T-helper 2 cell treated with Interferon-gamma antibody and Interleukin-4, amounts not matched to agents 100 ng/mL and 5 ng/mL, for 36 hours (primary cell): ENCODE results near the gene ARL4C. TPM values are rescaled to one million over a fixed set of nuclear protein-coding genes. Genes with fewer than 3 reads are reported as not detected.

ENCODE experiments used
- intact Hi-C: fragments of 100-400 bp; cut with micrococcal nuclease; formaldehyde crosslinking; loops from one replicate; pipeline ENCODE4 v1.15.1; 2023
- total RNA-seq: library from RNA; stranded (reverse); gene quantifications from 2 replicates; pipeline ENCODE4 v1.2.3, GENCODE V29; 2022

Gene ARL4C
- total RNA-seq, 1 donor from 2014 or later: 264 TPM

- intact Hi-C loops: loop anchor here (1.0 kb wide), 3 partner anchors 211 to 524 kb away; no protein-coding TSS in a partner anchor
Measured at GRCh38 chr2:234500394-234501006, 3.6 kb upstream of the ARL4C start.

- intact Hi-C loops: loop anchor here (1.0 kb wide), 1 partner anchor 643 kb away; the partner anchor contains the start of gene HJURP
Measured at GRCh38 chr2:234497594-234498235, 834 bp upstream of the ARL4C start.

GRCh38 chr2:234496055-234496834, 636 bp downstream of the ARL4C start:
- intact Hi-C loops: no loop called here

- intact Hi-C loops: no loop called here
Measured at GRCh38 chr2:234495251-234496054, 1.4 kb downstream of the ARL4C start.

- intact Hi-C loops: loop anchor here (1.0 kb wide), 1 partner anchor 40 kb away; no protein-coding TSS in a partner anchor
Measured at GRCh38 chr2:234494361-234495250, 2.3 kb downstream of the ARL4C start.

- intact Hi-C loops: loop anchor here (1.0 kb wide), 1 partner anchor 39 kb away; no protein-coding TSS in a partner anchor
Measured at GRCh38 chr2:234493796-234494195, 3.1 kb downstream of the ARL4C start.

GRCh38 chr2:234492717-234493485, 4.0 kb downstream of the ARL4C start:
- intact Hi-C loops: no loop called here

GRCh38 chr2:234491897-234492296, 5.0 kb downstream of the ARL4C start:
- intact Hi-C loops: loop anchor here (1.0 to 2.0 kb wide), 2 partner anchors 123 to 200 kb away; no protein-coding TSS in a partner anchor

GRCh38 chr2:234491281-234491680, 5.6 kb downstream of the ARL4C start:
- intact Hi-C loops: loop anchor here (1.0 to 2.0 kb wide), 2 partner anchors 122 to 199 kb away; no protein-coding TSS in a partner anchor

GRCh38 chr2:234490271-234491091, 6.4 kb downstream of the ARL4C start:
- intact Hi-C loops: loop anchor here (1.0 to 2.0 kb wide), 2 partner anchors 122 to 198 kb away; no protein-coding TSS in a partner anchor

- intact Hi-C loops: loop anchor here (1.0 kb wide), 4 partner anchors 25 to 63 kb away; no protein-coding TSS in a partner anchor
Measured at GRCh38 chr2:234488913-234489451, 7.9 kb downstream of the ARL4C start.

GRCh38 chr2:234488486-234488885, 8.4 kb downstream of the ARL4C start:
- intact Hi-C loops: no loop called here

GRCh38 chr2:234487356-234487755, 9.5 kb downstream of the ARL4C start:
- intact Hi-C loops: no loop called here

GRCh38 chr2:234483568-234484251, 13.2 kb downstream of the ARL4C start:
- intact Hi-C loops: loop anchor here (1.0 kb wide), 5 partner anchors 19 to 191 kb away; no protein-coding TSS in a partner anchor

GRCh38 chr2:234481301-234481700, 15.6 kb downstream of the ARL4C start:
- intact Hi-C loops: no loop called here

- intact Hi-C loops: no loop called here
Measured at GRCh38 chr2:234480337-234480736, 16.5 kb downstream of the ARL4C start.

- intact Hi-C loops: no loop called here
Measured at GRCh38 chr2:234479465-234479864, 17.4 kb downstream of the ARL4C start.
